Epithelial cell of esophagus (primary cell): ENCODE results near the gene DHX34.
"Not testable (repeated sequence)": the region's sequence is repeated elsewhere in the genome, so short reads cannot be mapped to it uniquely, and the experiment has no call there.

Experiments
- DNase-seq: peaks from one replicate; pipeline ENCODE4 v3.0.0; 2010; ENCODE audit warnings: low read depth
- H3K4me3 ChIP-seq: 2 replicates; pipeline ENCODE4 v1.5.1; 2011; ENCODE audit warnings: mild to moderate bottlenecking, low read length, control low read depth
- TF ChIP-seq, protein P1 (sequence below): IDR thresholded peaks from 2 replicates; pipeline ENCODE4 v1.5.1; 2011; ENCODE audit warnings: low read depth, mild to moderate bottlenecking, low read length, control low read depth, inconsistent platforms; ENCODE audit not compliant: insufficient read depth; ENCODE audit errors: missing control alignments

The DHX34 gene

DNA sequence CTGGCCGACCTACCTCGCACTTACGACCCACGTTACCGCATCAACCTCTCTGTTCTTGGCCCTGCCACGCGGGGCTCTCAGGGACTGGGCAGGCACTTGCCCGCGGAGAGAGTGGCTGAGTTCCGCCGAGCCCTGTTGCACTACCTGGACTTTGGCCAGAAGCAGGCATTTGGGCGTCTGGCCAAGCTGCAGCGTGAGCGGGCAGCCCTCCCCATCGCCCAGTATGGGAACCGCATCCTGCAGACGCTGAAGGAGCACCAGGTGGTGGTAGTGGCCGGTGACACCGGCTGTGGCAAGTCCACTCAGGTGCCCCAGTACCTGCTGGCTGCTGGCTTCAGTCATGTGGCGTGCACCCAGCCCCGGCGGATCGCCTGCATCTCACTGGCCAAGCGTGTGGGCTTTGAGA lies 4.2 kb downstream of the DHX34 start:
- no peak overlapping the region for H3K4me3 ChIP-seq
- TF ChIP-seq, protein P1, sequence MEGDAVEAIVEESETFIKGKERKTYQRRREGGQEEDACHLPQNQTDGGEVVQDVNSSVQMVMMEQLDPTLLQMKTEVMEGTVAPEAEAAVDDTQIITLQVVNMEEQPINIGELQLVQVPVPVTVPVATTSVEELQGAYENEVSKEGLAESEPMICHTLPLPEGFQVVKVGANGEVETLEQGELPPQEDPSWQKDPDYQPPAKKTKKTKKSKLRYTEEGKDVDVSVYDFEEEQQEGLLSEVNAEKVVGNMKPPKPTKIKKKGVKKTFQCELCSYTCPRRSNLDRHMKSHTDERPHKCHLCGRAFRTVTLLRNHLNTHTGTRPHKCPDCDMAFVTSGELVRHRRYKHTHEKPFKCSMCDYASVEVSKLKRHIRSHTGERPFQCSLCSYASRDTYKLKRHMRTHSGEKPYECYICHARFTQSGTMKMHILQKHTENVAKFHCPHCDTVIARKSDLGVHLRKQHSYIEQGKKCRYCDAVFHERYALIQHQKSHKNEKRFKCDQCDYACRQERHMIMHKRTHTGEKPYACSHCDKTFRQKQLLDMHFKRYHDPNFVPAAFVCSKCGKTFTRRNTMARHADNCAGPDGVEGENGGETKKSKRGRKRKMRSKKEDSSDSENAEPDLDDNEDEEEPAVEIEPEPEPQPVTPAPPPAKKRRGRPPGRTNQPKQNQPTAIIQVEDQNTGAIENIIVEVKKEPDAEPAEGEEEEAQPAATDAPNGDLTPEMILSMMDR, result no peak
- DNase-seq, result no peak

DNA sequence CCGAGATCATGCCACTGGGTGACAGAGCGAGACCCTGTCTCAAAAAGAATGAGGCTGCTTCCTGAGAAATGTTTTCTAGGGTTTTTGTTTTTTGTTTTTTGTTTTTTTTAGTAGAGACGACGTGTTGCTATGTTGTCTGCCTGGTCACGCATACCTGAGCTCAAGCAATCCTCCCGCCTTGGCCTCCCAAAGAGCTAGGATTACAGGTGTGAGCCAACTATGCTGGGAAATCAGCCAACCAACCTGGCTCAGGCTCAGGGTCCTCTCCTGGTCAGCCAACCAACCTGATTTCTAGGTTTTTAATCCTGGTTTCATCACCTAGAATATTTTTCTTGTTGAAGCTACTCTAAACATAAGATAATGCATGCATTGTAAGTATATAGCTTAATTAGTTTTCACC lies 7.8 kb downstream of the DHX34 start:
- TF ChIP-seq, protein P1, result no peak
- no peak for DNase-seq
- no peak overlapping the region for H3K4me3 ChIP-seq

DNA sequence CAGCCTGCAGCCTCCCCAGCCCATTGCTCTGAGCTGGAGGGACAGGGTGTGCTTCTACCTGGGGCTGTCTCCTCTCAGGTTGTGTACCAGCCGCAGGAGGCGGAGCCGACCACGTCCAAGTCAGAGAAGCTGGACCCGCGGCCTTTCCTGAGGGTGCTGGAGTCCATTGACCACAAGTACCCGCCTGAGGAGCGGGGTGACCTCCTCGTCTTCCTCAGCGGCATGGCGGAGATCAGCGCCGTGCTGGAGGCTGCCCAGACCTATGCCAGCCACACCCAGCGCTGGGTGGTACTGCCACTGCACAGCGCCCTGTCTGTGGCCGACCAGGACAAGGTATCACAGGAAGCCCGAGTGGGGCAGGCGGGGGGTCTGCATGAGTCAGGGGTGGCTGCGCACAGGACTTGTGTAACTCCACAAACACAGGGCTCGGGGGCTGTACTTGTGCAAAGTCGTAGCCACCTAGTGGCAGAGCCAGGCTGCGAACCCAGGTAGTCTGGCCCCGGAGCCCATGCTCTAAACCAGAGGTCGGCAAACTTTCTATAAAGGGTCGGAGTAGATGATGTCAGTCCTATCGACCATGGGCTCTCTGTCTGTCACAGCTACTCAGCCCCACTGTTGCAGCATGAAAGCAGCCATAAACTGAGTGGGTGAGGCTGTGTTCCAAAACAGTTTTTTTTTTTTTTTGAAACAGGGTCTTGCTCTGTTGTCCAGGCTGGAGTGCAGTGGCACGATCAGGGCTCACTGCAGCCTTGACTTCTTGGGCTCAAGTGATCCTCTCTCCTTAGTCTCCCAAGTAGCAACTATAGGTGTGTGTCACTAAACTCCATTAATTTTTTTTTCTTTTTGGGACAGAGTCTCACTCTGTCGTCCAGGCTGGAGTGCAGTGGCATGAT lies 8.9 kb downstream of the DHX34 start:
- TF ChIP-seq, protein P1, result peak; percentile 27

DNA sequence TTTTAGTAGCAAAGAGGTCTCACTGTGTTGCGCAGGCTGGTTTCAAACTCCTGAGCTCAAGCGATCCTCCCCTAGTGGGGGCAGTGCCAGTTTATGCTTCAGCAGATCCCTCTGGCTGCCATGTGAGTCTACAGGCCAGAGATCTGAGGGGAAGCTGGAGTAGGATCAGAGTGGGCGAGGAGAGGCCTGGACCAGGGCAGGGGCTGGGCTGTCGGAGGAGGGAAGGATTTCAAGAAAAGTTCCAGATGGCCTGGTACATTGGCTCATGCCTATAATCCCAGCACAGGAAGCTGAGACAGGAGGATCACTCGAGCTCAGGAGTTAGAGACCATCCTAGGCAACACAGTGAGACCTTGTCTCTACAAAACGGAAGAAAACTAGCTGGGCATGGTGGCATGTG lies 9.8 kb downstream of the DHX34 start:
- H3K4me3 ChIP-seq, result no peak overlapping the region
- TF ChIP-seq, protein P1, result no peak
- DNase-seq, result no peak

More for the DNA sequence above, 8.9 kb downstream of the DHX34 start:
- no peak overlapping the region for H3K4me3 ChIP-seq
- DNase-seq, result peak; percentile 13

DNA sequence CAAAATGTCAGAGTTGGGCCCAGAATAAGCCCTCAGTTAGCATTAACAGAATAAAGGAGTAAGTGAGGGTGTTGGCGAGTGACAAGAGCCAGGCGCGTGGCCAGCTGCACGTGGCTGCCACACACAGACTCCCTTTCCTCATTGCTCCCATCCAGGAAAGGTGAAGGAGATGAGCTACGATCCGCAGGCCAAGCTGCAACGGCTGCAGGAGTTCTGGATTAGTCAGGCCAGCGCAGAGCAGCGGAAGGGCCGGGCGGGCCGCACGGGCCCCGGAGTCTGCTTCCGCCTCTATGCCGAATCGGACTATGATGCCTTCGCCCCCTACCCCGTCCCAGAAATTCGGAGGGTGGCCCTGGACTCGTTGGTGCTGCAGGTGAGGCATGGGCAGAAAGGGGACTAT lies 13.2 kb downstream of the DHX34 start:
- no peak overlapping the region for H3K4me3 ChIP-seq
- DNase-seq, result no peak
- TF ChIP-seq, protein P1, result no peak

DNA sequence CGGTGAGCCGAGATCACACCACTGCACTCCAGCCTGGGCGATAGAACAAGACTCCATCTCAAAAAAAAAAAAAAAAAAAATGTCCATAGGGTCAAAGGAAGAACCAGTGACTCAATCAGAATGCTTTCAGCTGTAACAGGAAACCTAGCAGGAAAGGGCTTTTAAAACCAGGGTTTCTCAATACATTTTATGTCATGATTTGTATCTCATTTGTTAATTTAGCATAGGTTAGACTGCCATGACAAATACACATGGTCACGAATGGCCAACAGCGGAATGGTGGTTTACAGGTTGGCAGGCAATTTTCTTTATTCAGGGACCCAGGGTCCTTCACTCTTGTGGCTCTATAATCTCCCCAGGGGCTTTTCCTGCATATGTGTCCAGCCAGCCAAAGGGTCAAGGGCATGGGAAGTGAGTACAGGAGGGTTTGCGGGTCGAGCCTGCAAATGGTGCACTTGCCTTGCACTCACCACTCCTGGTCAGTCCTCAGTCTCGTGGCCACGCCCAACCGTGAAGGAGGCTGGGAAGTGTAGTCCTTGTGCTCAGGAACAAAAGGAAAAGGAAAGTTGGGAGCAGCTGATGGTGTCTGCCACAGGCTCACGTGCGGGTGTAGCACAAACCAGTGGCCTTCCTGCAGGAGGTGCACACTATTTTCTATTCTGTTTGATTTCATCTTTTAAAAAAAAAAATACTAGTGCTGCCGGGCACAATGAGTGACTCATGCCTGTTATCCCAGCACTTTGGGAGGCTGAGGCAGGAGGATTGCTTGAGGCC lies 14.8 kb downstream of the DHX34 start:
- DNase-seq, result peak; percentile 55

DNA sequence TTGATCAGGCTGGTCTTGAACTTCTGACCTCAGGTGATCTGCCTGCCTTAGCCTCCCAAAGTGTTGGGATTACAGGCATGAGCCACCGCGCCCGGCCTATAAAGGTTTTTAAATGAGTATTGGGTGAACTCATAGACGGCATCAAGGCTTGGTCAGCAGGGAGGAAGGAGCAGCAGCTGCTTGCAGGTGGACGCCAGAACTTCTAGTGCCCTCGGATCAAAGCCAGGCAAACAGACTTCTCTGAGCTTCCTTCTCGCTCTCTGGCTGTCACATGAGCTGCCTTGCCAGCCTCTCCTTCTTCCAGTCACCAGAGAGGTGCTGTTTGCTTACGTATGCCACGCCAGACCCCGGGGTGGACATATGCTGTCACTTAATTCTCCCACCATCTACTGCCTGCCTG lies 16.3 kb downstream of the DHX34 start:
- DNase-seq, H3K4me3 ChIP-seq: not testable (repeated sequence)

More for the DNA sequence above, 14.8 kb downstream of the DHX34 start:
- TF ChIP-seq, protein P1, result no peak
- no peak overlapping the region for H3K4me3 ChIP-seq
